ENCODE measurements around the gene LILRA2. TPM values are rescaled to one million over a fixed set of nuclear protein-coding genes. Genes with fewer than 3 reads are reported as not detected.

Gene LILRA2
- total and polyA plus RNA-seq, 3 donors from 2014 or later = 0.47 to 2.6 (median 0.87) TPM

GRCh38 chr19:54533476-54533875 is 40.1 kb upstream of the LILRA2 start:
- no peaks in the 10 kb centered on the region for H3K9me3 ChIP-seq
- no peak overlapping the region for H3K27ac ChIP-seq
- no peaks in the 10 kb centered on the region for H3K27me3 ChIP-seq
- H3K4me1 ChIP-seq = no peaks in the 10 kb centered on the region
- H3K36me3 ChIP-seq (ENCODE audit: low read depth, missing control alignments) = no peaks in the 10 kb centered on the region
- DNase-seq = no peak
- WGBS, 2 donors = 76 to 80% methylated on average over 8 of the region's 8 CpGs
- no peak overlapping the region for H3K4me3 ChIP-seq
- TF ChIP-seq, protein P1, sequence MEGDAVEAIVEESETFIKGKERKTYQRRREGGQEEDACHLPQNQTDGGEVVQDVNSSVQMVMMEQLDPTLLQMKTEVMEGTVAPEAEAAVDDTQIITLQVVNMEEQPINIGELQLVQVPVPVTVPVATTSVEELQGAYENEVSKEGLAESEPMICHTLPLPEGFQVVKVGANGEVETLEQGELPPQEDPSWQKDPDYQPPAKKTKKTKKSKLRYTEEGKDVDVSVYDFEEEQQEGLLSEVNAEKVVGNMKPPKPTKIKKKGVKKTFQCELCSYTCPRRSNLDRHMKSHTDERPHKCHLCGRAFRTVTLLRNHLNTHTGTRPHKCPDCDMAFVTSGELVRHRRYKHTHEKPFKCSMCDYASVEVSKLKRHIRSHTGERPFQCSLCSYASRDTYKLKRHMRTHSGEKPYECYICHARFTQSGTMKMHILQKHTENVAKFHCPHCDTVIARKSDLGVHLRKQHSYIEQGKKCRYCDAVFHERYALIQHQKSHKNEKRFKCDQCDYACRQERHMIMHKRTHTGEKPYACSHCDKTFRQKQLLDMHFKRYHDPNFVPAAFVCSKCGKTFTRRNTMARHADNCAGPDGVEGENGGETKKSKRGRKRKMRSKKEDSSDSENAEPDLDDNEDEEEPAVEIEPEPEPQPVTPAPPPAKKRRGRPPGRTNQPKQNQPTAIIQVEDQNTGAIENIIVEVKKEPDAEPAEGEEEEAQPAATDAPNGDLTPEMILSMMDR (IDR thresholded peaks at IDR 0.05) = no peak
- TF ChIP-seq POLR2A (IDR thresholded peaks at IDR 0.05) = no peak
- intact Hi-C loops (cut with DNase I; ENCODE audit: low total_unique reads) = no loop called here

DNA sequence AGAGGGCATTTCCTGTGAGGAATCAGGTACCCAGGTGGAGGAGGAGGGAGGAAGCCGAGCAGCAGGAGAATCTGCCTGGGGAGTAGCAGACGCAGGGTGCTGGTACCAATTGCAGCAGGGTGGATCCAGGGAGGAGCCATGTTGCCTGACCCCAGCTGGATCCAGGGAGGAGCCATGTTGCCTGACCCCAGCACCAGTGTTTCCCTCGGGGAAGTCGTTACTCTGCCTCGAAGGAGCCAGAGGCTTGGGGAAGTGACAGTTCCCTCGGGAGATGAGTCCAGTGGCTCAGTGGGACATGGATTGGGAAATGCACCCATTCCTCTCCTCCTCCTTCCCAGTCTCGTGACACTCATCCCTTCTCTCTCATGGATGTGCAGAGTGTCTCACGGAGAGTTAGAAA is 39.4 kb upstream of the LILRA2 start:
- no peak for TF ChIP-seq POLR2A (IDR thresholded peaks at IDR 0.05)
- TF ChIP-seq, protein P1 (IDR thresholded peaks at IDR 0.05) = no peak
- Histone ChIP-seq H3K27ac (no peak overlapping the region), H3K27me3 (no peaks in the 10 kb centered on the region), H3K4me3 (no peak overlapping the region), H3K9me3 (no peaks in the 10 kb centered on the region), H3K4me1 (no peaks in the 10 kb centered on the region), H3K36me3 (ENCODE audit: low read depth, missing control alignments) (no peaks in the 10 kb centered on the region)
- whole genome bisulfite sequencing, 2 donors = 67 to 74% methylated on average over 8 of the region's 8 CpGs
- DNase-seq = no peak
- intact Hi-C loops (cut with DNase I; ENCODE audit: low total_unique reads) = no loop called here

GRCh38 chr19:54535601-54536000 is 38.0 kb upstream of the LILRA2 start:
- Histone ChIP-seq H3K4me1 (no peaks in the 10 kb centered on the region), H3K9me3 (no peaks in the 10 kb centered on the region), H3K27me3 (no peaks in the 10 kb centered on the region), H3K36me3 (ENCODE audit: low read depth, missing control alignments) (no peaks in the 10 kb centered on the region), H3K27ac (no peak overlapping the region), H3K4me3 (no peak overlapping the region)
- WGBS, 2 donors = 85 to 87% methylated on average over 7 to 9 of the region's 9 CpGs
- TF ChIP-seq, protein P1 (IDR thresholded peaks at IDR 0.05) = no peak
- no peak for TF ChIP-seq POLR2A (IDR thresholded peaks at IDR 0.05)
- no peak for DNase-seq
- intact Hi-C loops (cut with DNase I; ENCODE audit: low total_unique reads) = no loop called here

GRCh38 chr19:54536956-54537355 is 36.6 kb upstream of the LILRA2 start:
- intact Hi-C loops (cut with DNase I; ENCODE audit: low total_unique reads) = no loop called here
- no peaks in the 10 kb centered on the region for H3K27me3 ChIP-seq
- 84 to 92% methylated on average over 6 to 9 of the region's 9 CpGs for WGBS, 2 donors

DNA sequence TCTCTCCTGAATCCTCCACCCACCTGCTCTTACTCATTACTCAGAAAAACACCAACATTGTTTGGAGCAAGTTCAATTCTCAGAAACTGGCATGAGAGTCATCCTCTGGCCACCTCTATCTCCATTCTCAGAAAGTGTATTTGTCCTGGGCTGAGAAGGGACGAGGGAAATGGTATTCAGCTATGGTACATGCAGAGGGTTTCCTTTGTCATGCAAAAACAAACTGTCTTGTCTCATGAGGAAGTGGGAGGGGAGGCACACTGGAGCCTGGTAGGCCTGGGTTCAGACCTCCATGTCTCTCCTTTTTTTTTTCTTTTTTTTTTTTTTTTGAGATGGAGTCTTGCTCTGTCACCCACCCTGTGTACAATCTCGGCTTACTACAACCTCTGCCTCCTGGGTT is 31.9 kb upstream of the LILRA2 start:
- 53 to 63% methylated on average over 2 of the region's 2 CpGs for WGBS, 2 donors
- H3K27me3 ChIP-seq = no peaks in the 10 kb centered on the region
- no peak overlapping the region for H3K4me3 ChIP-seq
- no peak for TF ChIP-seq POLR2A (IDR thresholded peaks at IDR 0.05)
- TF ChIP-seq, protein P1 (IDR thresholded peaks at IDR 0.05) = no peak
- no peaks in the 10 kb centered on the region for H3K4me1 ChIP-seq
- H3K9me3 ChIP-seq = no peaks in the 10 kb centered on the region
- DNase-seq = no peak
- H3K27ac ChIP-seq = no peak overlapping the region
- intact Hi-C loops (cut with DNase I; ENCODE audit: low total_unique reads) = no loop called here
- H3K36me3 ChIP-seq (ENCODE audit: low read depth, missing control alignments) = no peaks in the 10 kb centered on the region

More at GRCh38 chr19:54536956-54537355, 36.6 kb upstream of the LILRA2 start:
- no peak overlapping the region for H3K4me3 ChIP-seq
- DNase-seq = no peak
- H3K36me3 ChIP-seq (ENCODE audit: low read depth, missing control alignments) = no peaks in the 10 kb centered on the region
- H3K9me3 ChIP-seq = no peaks in the 10 kb centered on the region
- TF ChIP-seq, protein P1 (IDR thresholded peaks at IDR 0.05) = no peak
- TF ChIP-seq POLR2A (IDR thresholded peaks at IDR 0.05) = no peak
- H3K27ac ChIP-seq = no peak overlapping the region
- H3K4me1 ChIP-seq = no peaks in the 10 kb centered on the region
